A549 (cell line): ENCODE data around the gene BBIP1. TPM values are rescaled to one million over a fixed set of nuclear protein-coding genes. Genes with fewer than 3 reads are reported as not detected.
A peak's percentile ranks its signal among the peaks of the same experiment; 100 is the strongest.

Experiments used
- ATAC-seq, 2 experiments: fragments of 200-7000 bp in 1 of 2; fragments of >200 bp in 1 of 2; cut with Nextera tagmentation in 1 of 2; cut with Tn5 transposase in 1 of 2; 3 replicates each; pipeline versions ENCODE4 v1.8.0 to v1.9.1; 2018 to 2020; ENCODE audit warnings: mild to moderate bottlenecking in 1 of 2, moderate library complexity in 1 of 2
- CTCF ChIA-PET: fragments of 300-600 bp; sonication (Branson Sonifier 250); formaldehyde crosslinking; extraction: SDS; loops from one replicate; lab custom pipeline; 2021; ENCODE audit warnings: antibody characterized with exemption, inconsistent platforms; lab: Yijun Ruan, JAX
- POLR2A ChIA-PET: fragments of 350-600 bp; formaldehyde crosslinking; extraction: SDS; loops from one replicate; lab custom pipeline; 2021; ENCODE audit warnings: antibody characterized with exemption, inconsistent platforms; lab: Yijun Ruan, JAX
- DNase-seq, 2 experiments: peaks; one replicate each; pipeline versions ENCODE4 v3.0.0 to v3.0.0-alpha.2; 2011 to 2016; ENCODE audit warnings: low read depth in 1 of 2, low spot score in 1 of 2
- FAIRE-seq: peaks from 2 replicates; lab custom pipeline; 2011; peaks lifted over from hg19 to GRCh38; lab: Jason Lieb, UNC
- H3K27ac ChIP-seq, 2 experiments: fragments of >200 bp; sonication (Bioruptor Twin); formaldehyde crosslinking; 3 replicates each; pipeline ENCODE4 v1.5.1; 2016 to 2017
- H3K4me1 ChIP-seq: fragments of >200 bp; sonication (Bioruptor Twin); formaldehyde crosslinking; 3 replicates; pipeline ENCODE4 v1.6.1; 2016
- H3K4me2 ChIP-seq: fragments of >200 bp; sonication (Bioruptor Twin); formaldehyde crosslinking; 3 replicates; pipeline ENCODE4 v1.6.1; 2016
- H3K4me3 ChIP-seq: fragments of >200 bp; sonication (Bioruptor Twin); formaldehyde crosslinking; 3 replicates; pipeline ENCODE4 v1.5.1; 2016
- H3K9me3 ChIP-seq: fragments of >200 bp; sonication (Bioruptor Twin); formaldehyde crosslinking; 3 replicates; pipeline ENCODE4 v1.6.1; 2016
- CHD2 ChIP-seq: fragments of 150-350 bp; IDR thresholded peaks from 2 replicates; pipeline ENCODE4 v1.6.1; 2014; ENCODE audit warnings: low read length; ENCODE audit not compliant: partially characterized antibody
- EP300 ChIP-seq, 2 experiments: fragments of >200 bp; sonication (Bioruptor Twin); formaldehyde crosslinking; IDR thresholded peaks; 2 replicates in 1 of 2; 3 replicates in 1 of 2; pipeline ENCODE4 v1.6.1; 2016 to 2017
- FOSL2 ChIP-seq, 2 experiments: fragments of 450-650 bp in 1 of 2; fragments of >200 bp in 1 of 2; sonication (Bioruptor Twin) in 1 of 2; formaldehyde crosslinking; IDR thresholded peaks; 2 replicates each; pipeline versions ENCODE4 v1.5.0 to v1.6.1; 2016 to 2020; ENCODE audit warnings: mild to moderate bottlenecking in 1 of 2, moderate library complexity in 1 of 2
- FOXS1 ChIP-seq: fragments of 250-450 bp; sonication (Bioruptor Pico); IDR thresholded peaks from 2 replicates; pipeline ENCODE4 v1.5.0; 2020; ENCODE audit warnings: mild to moderate bottlenecking, moderate library complexity
- GATA3 ChIP-seq: IDR thresholded peaks from 2 replicates; pipeline ENCODE4 v1.6.1; 2012; ENCODE audit warnings: borderline replicate concordance
- HDAC2 ChIP-seq: fragments of 200-600 bp; sonication (generic); IDR thresholded peaks from 2 replicates; pipeline ENCODE4 v1.6.1; 2016
- HOXA7 ChIP-seq: fragments of 250-450 bp; sonication (Bioruptor Pico); IDR thresholded peaks from 2 replicates; pipeline ENCODE4 v1.5.0; 2020; ENCODE audit warnings: mild to moderate bottlenecking, moderate library complexity
- KDM1A ChIP-seq: fragments of 200-600 bp; sonication (generic); IDR thresholded peaks from 2 replicates; pipeline ENCODE4 v1.6.1; 2016; ENCODE audit warnings: low read depth, mild to moderate bottlenecking
- MAFK ChIP-seq: fragments of 450-650 bp; IDR thresholded peaks from 2 replicates; pipeline ENCODE4 v1.6.1; 2014; ENCODE audit not compliant: partially characterized antibody
- MAZ ChIP-seq: fragments of 150-350 bp; IDR thresholded peaks from 2 replicates; pipeline ENCODE4 v1.6.1; 2014; ENCODE audit warnings: antibody characterized with exemption, low read depth, low read length, borderline replicate concordance
- NPAS2 ChIP-seq: fragments of 250-450 bp; sonication (Bioruptor Pico); IDR thresholded peaks from 2 replicates; pipeline ENCODE4 v1.8.0; 2022; ENCODE audit warnings: mild to moderate bottlenecking, moderate library complexity, borderline replicate concordance
- NR3C1 ChIP-seq: fragments of >200 bp; sonication (Bioruptor Twin); formaldehyde crosslinking; IDR thresholded peaks from 3 replicates; pipeline ENCODE4 v1.6.1; 2017
- POLR2A ChIP-seq: IDR thresholded peaks from 2 replicates; pipeline ENCODE4 v1.6.1; 2012; ENCODE audit warnings: mild to moderate bottlenecking, low read length
- RARB ChIP-seq: fragments of 250-450 bp; sonication (Bioruptor Pico); IDR thresholded peaks from 2 replicates; pipeline ENCODE4 v1.8.0; 2021; ENCODE audit warnings: mild to moderate bottlenecking, moderate library complexity
- TP53 ChIP-seq: fragments of 250-450 bp; sonication (Bioruptor Pico); IDR thresholded peaks from 2 replicates; pipeline ENCODE4 v1.5.0; 2021; ENCODE audit warnings: mild to moderate bottlenecking, moderate library complexity
- ZFP36 ChIP-seq: fragments of 450-650 bp; IDR thresholded peaks from 2 replicates; pipeline ENCODE4 v1.6.1; 2014; ENCODE audit warnings: borderline replicate concordance; ENCODE audit not compliant: partially characterized antibody
- ZSCAN20 ChIP-seq: fragments of 250-450 bp; sonication (Bioruptor Pico); IDR thresholded peaks from 2 replicates; pipeline ENCODE4 v1.8.0; 2022; ENCODE audit warnings: mild to moderate bottlenecking, moderate library complexity
- WGBS: methylation state at CpG from one replicate; pipeline ENCODE4 v1.1.6; 2017; ENCODE audit errors: missing lambda C conversion rate; 5-methylcytosine and 5-hydroxymethylcytosine counted together
- polyA plus RNA-seq, 4 experiments: library from polyadenylated mRNA; depleted of rRNA in 3 of 4; stranded (reverse); fragments of >200 nt; fragmentation: RNase III in 1 of 4; extraction: RNeasy Plus Mini Kit Qiagen cat#74134 plus additional on column Dnase treatment in 1 of 4; gene quantifications; 2 replicates in 3 of 4; 3 replicates in 1 of 4; pipeline ENCODE4 v1.2.3, GENCODE V29; 2011 to 2017
- TF ChIP-seq, protein P1 (sequence below): IDR thresholded peaks from 2 replicates; pipeline ENCODE4 v1.6.1; 2012
- TF ChIP-seq, protein P2 (sequence below): IDR thresholded peaks from 2 replicates; pipeline ENCODE4 v1.6.1; 2012; ENCODE audit warnings: low read depth, borderline replicate concordance
- TF ChIP-seq, protein P3 (sequence below): fragments of >200 bp; sonication (Bioruptor Twin); formaldehyde crosslinking; IDR thresholded peaks from 3 replicates; pipeline ENCODE4 v1.5.1; 2016
- TF ChIP-seq, protein P4 (sequence below): IDR thresholded peaks from 2 replicates; pipeline ENCODE4 v1.6.1; 2012

The BBIP1 gene
- polyA plus RNA-seq, 2 of the 4 experiments (the other 2 are of a cell fraction) = 57.2 to 83.4 TPM

DNA sequence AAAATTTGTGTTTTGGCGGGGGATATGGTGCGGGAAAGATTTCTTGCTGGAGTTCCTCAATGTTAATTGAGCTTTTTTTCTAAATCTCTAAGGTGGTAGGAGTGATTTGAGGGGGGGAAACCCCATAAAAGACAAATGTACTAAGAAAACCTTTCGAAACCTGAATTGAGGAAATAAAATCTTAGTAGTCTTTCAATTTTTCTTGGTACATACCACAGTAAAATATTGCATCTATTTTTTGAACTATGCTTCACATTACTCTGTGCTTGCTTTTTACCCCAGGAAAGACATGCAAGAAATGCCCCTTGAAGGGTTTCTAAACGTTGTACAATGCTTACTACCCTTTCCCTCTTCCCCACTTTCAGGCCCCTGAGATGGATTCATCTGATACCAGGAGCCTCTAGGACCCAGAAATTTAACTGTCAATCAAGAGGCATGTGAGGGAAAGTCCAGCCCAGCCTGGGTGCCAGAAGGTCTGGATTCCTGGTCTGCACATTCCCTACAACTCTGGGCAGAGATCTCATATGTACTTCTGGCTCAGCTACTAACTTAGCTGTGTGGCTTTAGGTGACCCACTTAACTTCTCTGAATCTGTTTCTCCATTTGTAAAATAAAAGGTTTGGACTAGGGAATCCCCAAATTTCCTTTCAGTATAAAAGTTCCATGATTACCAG, 53.0 kb downstream of the BBIP1 start:
- ATAC-seq = peak; percentile 51 to 74; a peak in 5 of 6 replicates
- H3K4me1 ChIP-seq = peaks cover 38% of the 10 kb centered on the region

DNA sequence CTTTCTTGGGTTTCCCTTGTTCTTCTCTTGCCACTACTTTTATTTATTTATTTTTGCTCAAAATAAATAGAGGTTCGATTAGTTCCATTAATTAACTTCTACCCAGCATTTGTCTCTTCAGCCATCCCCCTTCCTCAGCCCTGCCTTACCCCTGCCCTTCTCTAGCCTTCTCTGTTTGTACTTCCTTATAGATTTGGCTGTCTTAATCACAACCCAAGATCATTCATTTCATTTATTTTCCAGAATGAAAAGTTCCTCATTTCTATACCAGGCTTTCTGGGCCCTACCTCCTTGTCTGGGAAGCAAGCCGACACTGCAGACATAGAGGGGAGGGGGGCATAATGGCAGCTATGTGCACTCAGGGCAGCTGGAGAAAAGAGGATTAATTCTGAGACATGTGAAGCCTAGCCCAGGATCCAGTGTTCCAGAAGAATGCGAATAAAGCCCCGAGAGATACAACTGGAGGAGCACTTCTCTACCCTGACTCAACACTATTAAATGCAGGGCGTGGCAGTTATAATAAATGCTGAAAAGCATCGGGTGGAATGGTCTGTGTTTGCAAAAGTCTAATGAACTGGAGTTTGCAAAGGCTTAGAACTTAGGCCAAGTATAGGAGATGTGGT, 53.7 kb downstream of the BBIP1 start:
- ATAC-seq (peak; percentile 74 to 91), DNase-seq (peak in 1 of 2 experiments; percentile 71)
- 12% methylated on average over 6 of the region's 6 CpGs for WGBS
- Histone ChIP-seq H3K27ac (peak overlapping the region; percentile 66 to 75), H3K4me2 (peak overlapping the region; percentile 72), H3K9me3 (no peaks in the 10 kb centered on the region)
- TF ChIP-seq MAFK (peak; percentile 66), KDM1A (no peak), FOXS1 (CRISPR knock-in tag) (no peak), HOXA7 (CRISPR knock-in tag) (no peak), GATA3 (peak; percentile 6; the same call in 1 of the 2 replicates), FOSL2 (IDR thresholded peaks at IDR 0.05) (no peak), FOSL2 (CRISPR knock-in tag; IDR thresholded peaks at IDR 0.05) (peak; percentile 58; the same call in 1 of the 2 replicates), MAZ (no peak), ZSCAN20 (CRISPR knock-in tag) (no peak), HDAC2 (no peak), RARB (no peak), NPAS2 (CRISPR knock-in tag) (no peak)
- TF ChIP-seq, protein P1, sequence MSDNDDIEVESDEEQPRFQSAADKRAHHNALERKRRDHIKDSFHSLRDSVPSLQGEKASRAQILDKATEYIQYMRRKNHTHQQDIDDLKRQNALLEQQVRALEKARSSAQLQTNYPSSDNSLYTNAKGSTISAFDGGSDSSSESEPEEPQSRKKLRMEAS = no peak
- TF ChIP-seq, protein P2, sequence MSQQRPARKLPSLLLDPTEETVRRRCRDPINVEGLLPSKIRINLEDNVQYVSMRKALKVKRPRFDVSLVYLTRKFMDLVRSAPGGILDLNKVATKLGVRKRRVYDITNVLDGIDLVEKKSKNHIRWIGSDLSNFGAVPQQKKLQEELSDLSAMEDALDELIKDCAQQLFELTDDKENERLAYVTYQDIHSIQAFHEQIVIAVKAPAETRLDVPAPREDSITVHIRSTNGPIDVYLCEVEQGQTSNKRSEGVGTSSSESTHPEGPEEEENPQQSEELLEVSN = no peak
- TF ChIP-seq, all 56 proteins: peak for 3
- ChIA-PET POLR2A (interaction anchor here (1.0 kb wide), 1 partner anchor 54 kb away, joined by 3 read pairs; the partner anchor contains the start of gene BBIP1), CTCF (interaction anchor here (0.7 to 3.0 kb wide), 5 partner anchors 19 to 223 kb away, joined by 3 to 13 read pairs (median 5); no protein-coding TSS in a partner anchor)
- no peak for FAIRE-seq
- no peak overlapping the region for H3K4me3 ChIP-seq
- peaks cover 34% of the 10 kb centered on the region for H3K4me1 ChIP-seq

More for the DNA sequence above, 53.0 kb downstream of the BBIP1 start:
- Histone ChIP-seq H3K27ac (peak overlapping the region; percentile 66 to 75), H3K9me3 (no peaks in the 10 kb centered on the region), H3K4me3 (no peak overlapping the region), H3K4me2 (peak overlapping the region; percentile 72)
- WGBS = 50% methylated on average over 4 of the region's 4 CpGs
- ChIA-PET CTCF (interaction anchor here (1.1 to 3.0 kb wide), 4 partner anchors 14 to 120 kb away, joined by 3 to 13 read pairs (median 4); no protein-coding TSS in a partner anchor), POLR2A (no interaction called here)
- peak in 1 of 2 experiments; percentile 37 for DNase-seq
- FAIRE-seq = no peak
- peak; percentile 74 for TF ChIP-seq ZFP36
- TF ChIP-seq CHD2 = no peak
- TF ChIP-seq, protein P3, sequence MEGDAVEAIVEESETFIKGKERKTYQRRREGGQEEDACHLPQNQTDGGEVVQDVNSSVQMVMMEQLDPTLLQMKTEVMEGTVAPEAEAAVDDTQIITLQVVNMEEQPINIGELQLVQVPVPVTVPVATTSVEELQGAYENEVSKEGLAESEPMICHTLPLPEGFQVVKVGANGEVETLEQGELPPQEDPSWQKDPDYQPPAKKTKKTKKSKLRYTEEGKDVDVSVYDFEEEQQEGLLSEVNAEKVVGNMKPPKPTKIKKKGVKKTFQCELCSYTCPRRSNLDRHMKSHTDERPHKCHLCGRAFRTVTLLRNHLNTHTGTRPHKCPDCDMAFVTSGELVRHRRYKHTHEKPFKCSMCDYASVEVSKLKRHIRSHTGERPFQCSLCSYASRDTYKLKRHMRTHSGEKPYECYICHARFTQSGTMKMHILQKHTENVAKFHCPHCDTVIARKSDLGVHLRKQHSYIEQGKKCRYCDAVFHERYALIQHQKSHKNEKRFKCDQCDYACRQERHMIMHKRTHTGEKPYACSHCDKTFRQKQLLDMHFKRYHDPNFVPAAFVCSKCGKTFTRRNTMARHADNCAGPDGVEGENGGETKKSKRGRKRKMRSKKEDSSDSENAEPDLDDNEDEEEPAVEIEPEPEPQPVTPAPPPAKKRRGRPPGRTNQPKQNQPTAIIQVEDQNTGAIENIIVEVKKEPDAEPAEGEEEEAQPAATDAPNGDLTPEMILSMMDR = no peak
- no peak for TF ChIP-seq HOXA7 (CRISPR knock-in tag)
- TF ChIP-seq FOXS1 (CRISPR knock-in tag) = no peak
- TF ChIP-seq POLR2A = no peak
- TF ChIP-seq GATA3 = no peak; the same call in 1 of the 2 replicates
- TF ChIP-seq NR3C1 = no peak
- TF ChIP-seq TP53 (CRISPR knock-in tag) = no peak
- TF ChIP-seq, protein P4, sequence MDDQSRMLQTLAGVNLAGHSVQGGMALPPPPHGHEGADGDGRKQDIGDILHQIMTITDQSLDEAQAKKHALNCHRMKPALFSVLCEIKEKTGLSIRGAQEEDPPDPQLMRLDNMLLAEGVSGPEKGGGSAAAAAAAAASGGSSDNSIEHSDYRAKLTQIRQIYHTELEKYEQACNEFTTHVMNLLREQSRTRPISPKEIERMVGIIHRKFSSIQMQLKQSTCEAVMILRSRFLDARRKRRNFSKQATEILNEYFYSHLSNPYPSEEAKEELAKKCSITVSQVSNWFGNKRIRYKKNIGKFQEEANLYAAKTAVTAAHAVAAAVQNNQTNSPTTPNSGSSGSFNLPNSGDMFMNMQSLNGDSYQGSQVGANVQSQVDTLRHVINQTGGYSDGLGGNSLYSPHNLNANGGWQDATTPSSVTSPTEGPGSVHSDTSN = peak; percentile 58; the same call in 1 of the 2 replicates
- TF ChIP-seq KDM1A = peak; percentile 75; the same call in 1 of the 2 replicates
- TF ChIP-seq EP300 (IDR thresholded peaks at IDR 0.05) = no peak
